Hematopoietic multipotent progenitor cell treated with erythropoietin and hydrocortisone succinate and interleukin-3 and kit ligand, for 4 days (in vitro differentiated cells): ENCODE results near the gene DALRD3.

ENCODE experiments used
- DNase-seq: peaks from one replicate; pipeline ENCODE4 v3.0.0-alpha.2; 2015

Gene DALRD3

GRCh38 chr3:49005303-49005680 is 13.1 kb downstream of the DALRD3 start:
- DNase-seq = no peak

DNA sequence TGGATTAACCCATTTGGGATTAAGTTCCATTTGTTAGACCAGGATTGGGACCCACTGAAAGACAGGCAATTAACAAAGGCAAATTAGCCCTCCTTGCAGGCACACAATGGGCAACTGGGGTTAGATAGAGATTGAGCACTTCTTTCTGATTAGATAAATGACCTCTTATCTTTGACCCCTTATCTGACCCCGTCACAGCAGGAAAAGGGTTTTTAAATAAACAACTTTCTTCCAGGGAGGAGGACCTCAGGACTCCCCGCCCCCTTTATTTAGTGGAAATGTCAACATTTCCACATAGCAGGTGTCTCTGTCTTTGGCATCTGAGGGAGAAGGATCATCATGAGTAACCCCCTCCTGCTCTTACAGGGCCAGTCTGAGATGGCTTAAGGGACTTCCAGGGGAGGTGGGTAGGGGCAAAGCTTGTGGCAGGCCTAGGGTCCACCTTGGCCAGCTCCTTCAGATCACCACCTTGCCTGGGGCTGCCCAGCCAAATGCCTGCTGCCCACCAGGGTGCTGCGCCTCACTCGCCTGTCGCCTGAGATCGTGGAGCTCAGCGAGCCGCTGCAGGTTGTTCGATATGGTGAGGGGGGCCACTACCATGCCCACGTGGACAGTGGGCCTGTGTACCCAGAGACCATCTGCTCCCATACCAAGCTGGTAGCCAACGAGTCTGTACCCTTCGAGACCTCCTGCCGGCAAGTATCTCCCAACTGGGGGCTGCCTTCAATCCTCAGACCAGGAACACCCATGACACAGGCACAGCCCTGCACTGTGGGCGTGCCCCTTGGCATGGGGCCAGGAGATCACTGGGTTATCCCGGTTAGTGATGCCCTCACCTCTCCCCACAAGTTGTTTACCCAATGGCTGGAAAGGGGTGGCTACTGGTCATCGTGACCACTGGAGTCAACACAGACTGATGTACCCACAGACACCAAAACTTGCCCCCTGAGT is 13.8 kb downstream of the DALRD3 start:
- peak; percentile 63 for DNase-seq

- DNase-seq = peak; percentile 31
Measured at GRCh38 chr3:49001155-49001554, 17.2 kb downstream of the DALRD3 start.

DNA sequence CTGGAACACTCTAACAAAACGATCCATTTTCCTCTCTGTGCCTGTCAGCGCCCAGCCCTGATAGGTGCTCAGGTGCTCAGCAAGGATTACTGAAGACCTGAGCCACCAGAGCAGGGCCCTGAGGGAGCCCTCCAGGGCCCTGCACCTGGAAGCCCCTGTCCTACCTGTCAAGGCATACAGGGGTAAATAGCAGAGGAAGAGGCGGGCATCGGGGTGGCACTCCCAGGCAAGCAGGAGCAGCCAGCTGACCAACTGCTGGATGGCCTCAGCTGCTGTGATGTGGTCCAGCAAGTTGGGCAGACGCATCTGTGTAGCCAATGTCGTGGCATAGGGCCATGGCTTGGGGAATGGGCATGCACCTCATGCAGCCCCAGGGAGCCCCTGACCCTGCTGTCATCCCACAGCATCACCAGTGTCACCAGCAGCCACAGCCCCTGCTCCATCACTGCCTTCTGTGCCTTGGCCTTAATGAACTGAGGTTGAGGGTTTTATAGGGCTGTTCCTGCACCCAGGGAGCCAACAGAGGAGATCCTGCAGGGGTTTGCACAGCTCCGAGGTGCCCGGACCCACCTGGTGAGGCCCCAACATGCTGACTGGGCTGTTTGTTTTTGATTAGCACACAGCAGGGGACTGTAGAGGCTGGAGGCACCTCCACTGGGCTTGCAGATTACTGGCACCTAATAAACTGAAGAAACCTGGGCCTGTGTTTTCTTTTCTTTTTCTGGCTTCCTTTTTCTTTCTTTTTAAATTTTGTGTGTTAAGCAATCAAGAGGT is 19.1 kb downstream of the DALRD3 start:
- DNase-seq = no peak

DNA sequence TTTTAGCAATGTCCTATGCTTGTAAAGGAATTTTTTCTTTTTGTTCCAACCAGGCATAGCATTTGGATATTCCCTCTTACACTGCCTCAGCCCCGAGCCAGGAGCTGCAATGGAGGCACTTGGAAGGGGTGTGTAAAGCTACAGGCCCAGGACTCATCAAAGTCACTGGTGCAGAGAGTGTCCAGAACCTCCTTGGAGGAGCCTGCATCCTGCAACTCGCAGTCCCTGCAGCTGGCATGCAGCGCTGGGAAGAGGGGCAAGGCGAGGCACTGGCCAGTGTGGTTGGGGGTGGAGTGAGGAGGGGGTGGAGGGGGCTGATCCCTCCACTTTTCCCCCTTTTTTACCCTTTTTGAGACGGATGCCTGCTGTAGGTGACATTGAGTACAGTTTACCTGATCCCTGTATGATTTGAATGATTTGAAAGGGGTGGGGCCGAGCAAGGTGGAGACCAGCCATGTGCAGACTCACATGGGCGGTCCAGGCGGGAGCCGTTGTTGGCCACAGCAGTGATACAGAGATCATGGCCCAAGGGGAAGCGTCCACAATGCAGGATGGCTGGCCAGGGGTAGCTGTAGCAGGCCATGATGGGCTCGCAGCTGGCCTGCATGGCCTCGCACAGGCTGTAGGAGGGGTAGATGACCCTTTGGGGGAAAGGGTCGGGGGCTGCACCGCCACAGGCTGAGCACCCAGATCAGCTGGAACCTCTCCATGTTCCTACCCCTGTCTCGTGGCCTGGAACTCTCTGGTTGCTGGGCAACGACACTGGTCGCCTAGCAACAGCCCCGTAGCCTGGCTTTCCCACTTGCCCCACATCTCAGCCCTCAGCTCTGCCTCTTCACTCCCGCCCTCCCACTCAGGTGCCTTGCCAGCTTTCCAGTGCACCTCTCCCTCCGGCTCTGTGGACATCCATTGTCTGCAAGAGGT is 20.4 kb downstream of the DALRD3 start:
- DNase-seq = no peak

- DNase-seq = no peak
Measured at GRCh38 chr3:48997102-48997635, 21.2 kb downstream of the DALRD3 start.

GRCh38 chr3:48996640-48997039 is 21.7 kb downstream of the DALRD3 start:
- DNase-seq = no peak

- DNase-seq = peak; percentile 40
Measured at GRCh38 chr3:48993834-48994233, 24.5 kb downstream of the DALRD3 start.

DNA sequence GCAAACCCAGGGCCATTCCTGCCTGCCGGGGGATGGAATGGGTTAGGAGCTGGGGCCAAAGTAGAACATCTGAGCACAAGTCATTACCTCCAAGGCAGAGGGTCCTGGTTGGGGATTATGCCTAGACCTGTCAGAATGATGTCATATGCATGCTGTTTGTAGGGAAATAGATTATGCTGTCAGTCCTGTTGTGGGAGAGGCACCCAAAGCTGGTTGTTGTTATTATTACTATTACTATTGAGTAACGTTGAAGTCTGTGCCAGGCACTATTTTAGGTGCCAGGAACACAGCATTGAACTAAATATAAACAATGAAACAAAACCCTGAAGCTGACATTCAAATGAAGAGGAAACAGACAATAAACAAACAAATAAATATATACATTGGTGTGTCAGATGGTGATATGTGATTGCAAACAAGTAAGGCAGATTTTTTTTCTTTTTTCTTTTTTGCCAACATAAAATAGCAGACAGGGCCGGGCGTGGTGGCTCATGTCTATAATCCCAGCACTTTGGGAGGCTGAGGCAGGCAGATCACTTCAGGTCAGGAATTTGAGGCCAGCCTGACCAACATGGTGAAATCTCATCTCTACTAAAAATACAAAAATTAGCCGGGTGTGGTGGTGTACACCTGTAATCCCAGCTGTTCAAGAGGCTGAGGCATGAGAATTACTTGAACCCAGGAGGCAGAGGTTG is 26.4 kb downstream of the DALRD3 start:
- DNase-seq = no peak

DNA sequence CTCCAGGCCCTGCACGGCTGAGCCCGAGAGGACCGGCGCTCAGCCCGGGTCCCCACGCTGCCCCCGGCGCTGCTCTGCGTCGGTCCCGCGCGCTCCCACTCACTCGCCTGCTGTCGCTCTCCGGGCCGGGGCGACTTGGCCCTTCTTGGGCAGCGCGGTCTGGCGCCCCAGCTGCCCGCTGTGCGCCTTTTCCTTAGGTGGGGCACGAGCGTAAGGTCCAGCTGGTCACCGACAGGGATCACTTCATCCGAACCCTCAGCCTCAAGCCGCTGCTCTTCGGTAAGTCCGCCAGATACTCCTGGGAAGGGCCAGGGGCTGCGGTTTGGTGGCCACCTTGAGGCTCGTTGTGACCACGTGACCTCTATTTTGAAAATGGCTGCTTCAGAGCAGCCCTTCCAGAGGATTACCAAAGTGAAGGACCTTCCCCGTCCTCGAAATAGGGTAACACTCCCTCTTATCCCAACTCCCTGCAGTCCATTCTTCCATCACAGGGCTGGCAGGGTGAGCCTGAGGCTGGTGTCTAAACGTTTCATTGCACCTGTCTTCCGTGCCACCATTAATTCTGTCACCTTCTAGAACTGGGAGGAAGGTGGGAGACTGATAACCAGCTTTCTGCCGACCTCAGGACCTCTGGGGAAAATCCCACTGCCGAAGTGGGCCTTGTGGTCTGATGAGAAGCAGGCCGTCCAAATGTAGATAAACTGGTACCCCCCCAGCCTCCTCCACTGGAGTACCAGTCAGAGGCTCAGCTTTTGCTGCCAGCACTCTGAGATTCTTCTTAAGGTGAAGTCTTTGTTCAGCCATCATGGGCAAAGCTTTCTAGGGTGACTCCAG is 27.5 kb downstream of the DALRD3 start:
- DNase-seq = peak; percentile 73

DNA sequence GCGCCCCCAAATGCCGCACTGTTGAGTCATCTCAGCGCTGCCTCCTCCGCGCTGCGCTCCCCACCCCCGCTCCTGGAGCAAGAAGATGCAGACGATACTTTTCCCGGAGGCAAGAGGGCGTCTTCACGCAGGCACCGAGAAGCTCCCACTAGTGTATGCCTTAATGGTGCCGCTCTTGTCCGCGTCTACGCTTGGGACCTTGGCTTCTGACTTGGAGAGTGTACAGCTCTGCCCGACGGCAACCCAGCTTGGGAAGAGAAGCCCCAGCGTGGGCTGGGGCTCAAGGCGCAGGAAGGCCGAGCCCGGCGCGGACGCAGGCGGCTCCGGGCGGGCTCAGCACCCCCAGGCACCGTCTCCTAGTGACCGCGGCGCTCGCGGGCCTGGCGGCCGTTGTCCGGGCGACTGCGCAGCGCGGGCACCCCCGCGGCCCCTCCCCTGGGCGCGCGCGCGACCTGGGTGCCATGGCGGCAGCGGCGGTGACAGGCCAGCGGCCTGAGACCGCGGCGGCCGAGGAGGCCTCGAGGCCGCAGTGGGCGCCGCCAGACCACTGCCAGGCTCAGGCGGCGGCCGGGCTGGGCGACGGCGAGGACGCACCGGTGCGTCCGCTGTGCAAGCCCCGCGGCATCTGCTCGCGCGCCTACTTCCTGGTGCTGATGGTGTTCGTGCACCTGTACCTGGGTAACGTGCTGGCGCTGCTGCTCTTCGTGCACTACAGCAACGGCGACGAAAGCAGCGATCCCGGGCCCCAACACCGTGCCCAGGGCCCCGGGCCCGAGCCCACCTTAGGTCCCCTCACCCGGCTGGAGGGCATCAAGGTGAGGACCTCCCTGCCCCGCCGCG is 28.4 kb downstream of the DALRD3 start, which contains the start of gene P4HTM:
TSS of gene P4HTM (plus strand) at position 446 of the 840 bp plus-strand sequence. CDS start at position 462, 16 bp downstream.
- peak; percentile 95 for DNase-seq

GRCh38 chr3:48989126-48989795 is 29.1 kb downstream of the DALRD3 start:
- no peak for DNase-seq

DNA sequence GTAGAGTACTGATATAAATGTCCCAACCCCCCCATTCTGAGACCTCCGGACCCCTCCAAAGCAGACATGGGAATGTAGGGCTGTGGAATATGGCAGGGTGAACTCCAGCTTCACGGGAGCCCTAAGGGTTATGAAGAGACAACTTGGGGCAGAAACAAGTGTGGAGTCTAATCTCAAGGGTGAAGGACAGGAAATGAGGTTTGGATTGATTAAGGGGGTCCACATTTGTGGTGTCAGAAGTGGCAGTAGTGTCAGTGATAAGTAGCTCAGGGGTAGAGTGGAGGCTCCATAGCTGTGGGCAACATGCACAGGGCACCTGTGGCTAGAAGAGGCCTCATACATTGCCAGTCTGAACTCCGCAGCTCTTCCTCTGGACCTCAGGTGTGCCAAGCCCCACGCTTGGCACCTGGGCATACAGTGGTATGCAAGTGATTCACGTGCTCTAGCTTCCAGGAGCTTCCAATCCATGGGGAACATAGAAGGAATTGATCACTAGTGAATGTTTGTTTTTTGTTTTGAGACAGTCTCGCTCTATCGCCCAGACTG is 32.5 kb downstream of the DALRD3 start:
- peak; percentile 52 for DNase-seq

DNA sequence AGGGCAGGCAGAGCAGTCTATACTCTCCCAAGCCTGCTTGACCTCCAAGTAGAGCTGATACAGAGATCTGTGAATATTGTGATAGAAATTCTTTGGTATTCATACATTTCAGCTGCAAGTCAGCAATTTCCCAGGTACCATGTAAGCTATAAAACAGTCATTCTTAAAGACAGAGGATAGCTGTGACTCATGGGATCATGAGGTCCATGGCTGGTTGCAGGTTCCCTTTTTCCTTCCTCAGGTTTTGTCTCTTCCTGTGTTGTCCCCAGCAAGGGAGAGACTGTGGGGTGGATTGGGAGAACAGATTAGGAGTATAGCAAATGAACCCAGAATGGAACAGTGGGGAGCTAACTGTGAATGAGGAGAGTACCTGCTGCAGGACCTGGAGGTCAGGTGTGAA is 33.7 kb downstream of the DALRD3 start:
- DNase-seq = no peak

DNA sequence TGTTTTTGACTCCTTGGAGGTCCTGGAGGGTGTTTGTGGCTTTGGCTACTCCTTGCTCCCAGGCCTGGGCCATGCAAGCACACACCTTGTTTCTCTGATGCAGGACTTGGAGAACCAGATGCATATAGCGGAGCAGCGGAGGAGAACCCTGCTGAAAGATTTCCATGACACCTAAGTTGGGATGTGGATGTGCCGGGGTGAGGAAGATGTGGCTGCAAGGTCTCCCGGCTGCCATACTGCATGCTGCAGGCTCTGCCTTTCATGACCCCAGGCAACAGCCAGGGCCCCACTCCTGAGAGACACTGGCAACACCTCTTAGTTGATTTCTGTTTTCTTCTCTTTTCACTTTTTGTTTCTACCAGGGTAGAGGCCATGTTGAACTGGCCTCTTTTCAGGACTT is 35.3 kb downstream of the DALRD3 start:
- no peak for DNase-seq

DNA sequence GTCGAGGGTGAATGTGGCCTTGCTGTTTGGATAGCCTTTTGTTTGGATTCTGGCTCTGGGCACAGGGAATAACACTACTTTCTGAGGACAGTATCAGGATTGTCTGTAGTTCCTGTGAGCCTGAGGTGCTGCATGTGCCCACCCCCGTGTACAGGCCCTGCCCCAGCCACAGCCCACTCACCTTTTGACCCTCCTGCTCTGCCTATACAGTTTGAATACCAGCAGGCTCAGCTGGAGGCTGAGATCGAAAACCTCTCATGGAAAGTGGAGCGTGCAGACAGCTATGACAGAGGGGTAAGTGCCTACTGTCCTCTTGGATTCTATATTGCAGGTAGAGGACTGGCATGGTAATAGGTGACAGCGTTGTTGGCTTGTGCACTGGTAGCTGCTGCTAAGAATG is 35.7 kb downstream of the DALRD3 start:
- no peak for DNase-seq

DNA sequence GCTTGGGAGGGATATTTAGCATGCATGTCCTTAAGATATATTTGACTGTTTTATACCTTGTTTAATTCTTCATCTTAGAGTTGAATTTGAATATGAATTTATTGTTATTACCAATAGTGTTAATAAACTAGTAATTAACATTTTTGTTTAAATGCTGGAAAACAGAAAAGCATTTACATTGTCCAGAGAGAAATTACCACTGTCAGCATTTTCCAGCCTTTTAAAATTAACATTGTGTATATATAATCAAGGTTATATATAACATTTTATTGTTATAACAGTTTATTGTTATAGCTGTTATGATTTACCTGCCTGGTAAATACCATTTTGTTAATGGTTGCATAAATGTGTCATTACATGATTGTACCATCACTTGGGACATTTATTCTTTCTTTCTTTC is 36.4 kb downstream of the DALRD3 start:
- no peak for DNase-seq

- no peak for DNase-seq
Measured at GRCh38 chr3:48980295-48980694, 38.1 kb downstream of the DALRD3 start.

DNA sequence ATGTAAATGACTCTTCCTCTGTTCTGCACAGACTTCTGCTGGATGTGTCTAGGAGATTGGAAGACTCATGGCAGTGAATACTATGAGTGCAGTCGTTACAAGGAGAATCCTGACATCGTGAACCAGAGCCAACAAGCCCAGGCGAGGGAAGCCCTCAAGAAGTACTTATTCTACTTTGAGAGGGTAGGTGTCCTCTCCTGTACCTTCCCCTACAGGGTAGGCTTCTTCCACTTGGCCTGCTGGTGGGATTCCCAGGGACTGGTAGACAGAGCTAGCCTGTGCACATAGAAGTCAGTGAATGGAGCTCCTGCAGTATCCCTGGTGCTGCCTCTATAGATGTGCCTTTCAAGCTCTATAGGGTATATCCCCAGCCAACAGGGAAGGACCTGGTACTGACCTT is 38.9 kb downstream of the DALRD3 start:
- no peak for DNase-seq
